ENCODE results near the gene CAPN15. TPM values are rescaled to one million over a fixed set of nuclear protein-coding genes. Genes with fewer than 3 reads are reported as not detected.

CAPN15 gene
- total and polyA plus RNA-seq, 8 donors, result 16.7 to 57.2 (median 27.1) TPM

- no peak for TF ChIP-seq CTCF (IDR thresholded peaks at IDR 0.05)
- no peak overlapping the region for H3K27ac ChIP-seq
Measured at GRCh38 chr16:580946-581498, 53.5 kb downstream of the CAPN15 start.

GRCh38 chr16:582218-582613 lies 54.7 kb downstream of the CAPN15 start:
- H3K4me3 ChIP-seq, result no peak overlapping the region
- ATAC-seq, result no peak
- H3K27me3 ChIP-seq, result no peaks in the 10 kb centered on the region
- peaks cover 0 to 21% of the 10 kb centered on the region in 2 donors for H3K36me3 ChIP-seq
- H3K4me1 ChIP-seq, result peaks cover 6 to 13% of the 10 kb centered on the region in 2 donors
- no peaks in the 10 kb centered on the region for H3K9me3 ChIP-seq
- TF ChIP-seq CTCF (IDR thresholded peaks at IDR 0.05), result no peak
- DNase-seq, result no peak
- H3K27ac ChIP-seq, result no peak overlapping the region
- intact Hi-C loops (cut with DNase I), result no loop called here

More at GRCh38 chr16:580946-581498, 53.5 kb downstream of the CAPN15 start:
- intact Hi-C loops (cut with DNase I), result no loop called here
- Histone ChIP-seq H3K9me3 (no peaks in the 10 kb centered on the region), H3K36me3 (peaks cover 0 to 23% of the 10 kb centered on the region in 2 donors), H3K4me3 (no peak overlapping the region), H3K27me3 (no peaks in the 10 kb centered on the region), H3K4me1 (peaks cover 0 to 9% of the 10 kb centered on the region in 2 donors)
- no peak for ATAC-seq
- DNase-seq, result no peak

GRCh38 chr16:582614-583331 lies 55.3 kb downstream of the CAPN15 start:
- Histone ChIP-seq H3K27me3 (no peaks in the 10 kb centered on the region), H3K4me3 (no peak overlapping the region), H3K9me3 (no peaks in the 10 kb centered on the region), H3K27ac (no peak overlapping the region), H3K4me1 (peaks cover 9 to 19% of the 10 kb centered on the region in 2 donors), H3K36me3 (peaks cover 0 to 21% of the 10 kb centered on the region in 2 donors)
- no peak for TF ChIP-seq CTCF (IDR thresholded peaks at IDR 0.05)
- DNase-seq (no peak), ATAC-seq (no peak)
- intact Hi-C loops (cut with DNase I), result no loop called here

GRCh38 chr16:583470-583814 lies 55.9 kb downstream of the CAPN15 start:
- Histone ChIP-seq H3K4me3 (no peak overlapping the region), H3K27me3 (no peaks in the 10 kb centered on the region), H3K36me3 (peaks cover 0 to 21% of the 10 kb centered on the region in 2 donors), H3K4me1 (peaks cover 16 to 24% of the 10 kb centered on the region in 2 donors), H3K27ac (no peak overlapping the region), H3K9me3 (no peaks in the 10 kb centered on the region)
- no peak for ATAC-seq
- intact Hi-C loops (cut with DNase I), result no loop called here
- no peak for TF ChIP-seq CTCF (IDR thresholded peaks at IDR 0.05)
- no peak for DNase-seq

GRCh38 chr16:583815-584591 lies 56.5 kb downstream of the CAPN15 start:
- intact Hi-C loops (cut with DNase I), result no loop called here
- peaks cover 0 to 21% of the 10 kb centered on the region in 2 donors for H3K36me3 ChIP-seq
- H3K4me1 ChIP-seq, result peaks cover 17 to 22% of the 10 kb centered on the region in 2 donors
- no peaks in the 10 kb centered on the region for H3K9me3 ChIP-seq
- H3K4me3 ChIP-seq, result no peak overlapping the region
- no peak overlapping the region for H3K27ac ChIP-seq
- ATAC-seq (no peak), DNase-seq (no peak)
- TF ChIP-seq CTCF (IDR thresholded peaks at IDR 0.05), result no peak
- H3K27me3 ChIP-seq, result no peaks in the 10 kb centered on the region
